GM18907 (cell line): ENCODE results near the gene MAP3K21.

Experiments used
- ATAC-seq: cut with Tn5 transposase; IDR thresholded peaks from one replicate; pipeline ENCODE4 v1.9.1; 2021; ENCODE audit warnings: mild to moderate bottlenecking, moderate library complexity; ENCODE audit not compliant: unreplicated experiment

The MAP3K21 gene

DNA sequence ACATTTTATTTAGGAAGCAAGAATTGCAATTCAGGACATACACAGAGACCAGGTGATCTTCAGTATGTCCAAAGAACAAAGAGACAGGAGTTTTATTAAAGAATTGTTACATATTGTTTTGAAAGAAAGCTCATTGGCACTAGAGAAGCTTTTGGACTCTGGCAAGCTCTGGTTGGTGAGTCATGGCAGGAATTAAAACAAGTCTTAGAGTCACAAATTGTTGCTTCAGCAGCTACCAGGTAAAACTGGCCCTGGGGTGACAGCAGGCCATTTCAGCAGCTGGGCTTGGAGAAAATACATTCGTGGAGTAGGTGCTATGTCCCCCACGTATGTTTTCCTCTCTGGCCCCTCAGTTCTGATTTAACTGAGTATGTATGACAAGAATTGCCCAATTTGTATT lies 58.8 kb downstream of the MAP3K21 start:
- no peak for ATAC-seq

DNA sequence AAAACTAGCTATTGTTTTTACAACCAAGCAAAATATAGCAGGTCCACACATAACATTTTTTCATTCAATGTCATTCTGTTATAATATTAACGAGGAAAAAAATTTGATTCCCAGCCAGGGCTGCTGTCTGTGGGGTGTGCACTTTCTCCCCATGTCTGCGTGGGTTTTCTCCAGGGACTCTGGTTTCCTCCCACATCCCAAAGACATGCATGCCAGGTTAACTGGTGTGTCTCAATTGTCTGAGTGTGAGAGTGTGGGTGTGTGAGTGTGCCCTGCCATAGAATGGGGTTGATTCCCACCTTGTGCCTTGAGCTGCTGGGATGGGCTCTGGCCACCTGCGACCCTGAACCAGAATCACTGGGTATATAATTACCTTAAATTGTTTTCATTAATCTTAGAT lies 60.1 kb downstream of the MAP3K21 start:
- no peak for ATAC-seq

GRCh38 chr1:233389169-233389568 lies 61.6 kb downstream of the MAP3K21 start:
- ATAC-seq = no peak

DNA sequence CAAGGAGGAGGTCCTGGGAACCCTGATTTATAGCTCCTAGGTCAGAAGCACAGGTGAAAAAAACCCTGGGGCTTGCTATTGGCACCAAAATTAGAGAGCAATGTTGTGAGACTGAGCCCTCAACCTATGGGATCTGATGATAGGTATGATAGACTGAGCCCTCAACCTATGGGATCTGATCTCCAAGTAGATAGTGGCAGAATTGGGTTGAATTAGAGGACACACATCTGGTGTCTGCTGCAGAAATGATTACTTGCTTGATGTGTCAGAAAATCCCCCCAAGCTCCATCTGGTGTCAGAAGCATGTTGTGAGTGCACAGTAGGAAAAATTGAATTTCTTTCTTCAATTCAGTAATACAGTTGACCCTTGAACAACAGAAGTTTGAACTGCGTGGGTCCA lies 62.4 kb downstream of the MAP3K21 start:
- no peak for ATAC-seq

DNA sequence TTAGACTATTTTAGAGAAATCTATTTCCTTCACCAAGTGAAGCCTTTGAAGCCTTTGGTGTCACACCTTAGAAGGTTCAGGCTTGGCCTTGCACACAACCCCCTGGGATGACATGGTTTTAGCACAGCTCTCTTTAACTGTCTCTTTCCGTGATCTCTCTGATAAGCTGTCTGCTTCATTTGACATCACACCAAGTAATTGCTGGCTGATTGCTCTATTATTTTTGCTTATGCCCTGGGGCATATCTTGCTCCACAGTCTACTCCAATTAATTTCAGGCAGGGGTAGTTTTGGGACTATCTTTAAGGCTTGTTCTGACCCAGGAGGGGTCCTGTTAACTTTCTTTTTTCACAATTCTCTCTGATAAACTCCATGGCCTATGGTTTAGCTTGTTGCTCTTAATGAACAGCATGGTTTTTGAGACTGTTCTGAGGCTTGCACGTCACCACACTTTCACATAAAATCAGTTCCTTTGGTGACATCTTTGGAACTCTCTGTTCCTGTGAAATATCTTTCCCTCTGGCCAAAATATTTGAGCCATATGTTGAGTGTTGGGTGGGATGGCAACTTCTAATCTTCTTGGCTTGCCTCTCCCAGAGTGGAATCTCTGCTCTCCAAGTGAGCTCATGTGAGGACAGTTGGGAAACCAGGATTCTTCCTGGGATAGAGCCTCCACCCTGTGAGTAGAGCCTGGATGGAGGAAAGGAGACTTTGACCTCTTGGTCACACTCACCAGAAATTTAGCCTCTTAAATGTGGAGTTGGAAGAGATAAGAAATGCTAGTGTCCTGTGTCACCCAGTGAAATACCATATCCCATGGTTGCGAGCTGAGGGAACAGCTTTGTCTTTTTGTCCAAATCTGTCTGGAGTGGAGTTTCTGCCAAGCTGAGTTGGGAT lies 63.6 kb downstream of the MAP3K21 start:
- no peak for ATAC-seq

DNA sequence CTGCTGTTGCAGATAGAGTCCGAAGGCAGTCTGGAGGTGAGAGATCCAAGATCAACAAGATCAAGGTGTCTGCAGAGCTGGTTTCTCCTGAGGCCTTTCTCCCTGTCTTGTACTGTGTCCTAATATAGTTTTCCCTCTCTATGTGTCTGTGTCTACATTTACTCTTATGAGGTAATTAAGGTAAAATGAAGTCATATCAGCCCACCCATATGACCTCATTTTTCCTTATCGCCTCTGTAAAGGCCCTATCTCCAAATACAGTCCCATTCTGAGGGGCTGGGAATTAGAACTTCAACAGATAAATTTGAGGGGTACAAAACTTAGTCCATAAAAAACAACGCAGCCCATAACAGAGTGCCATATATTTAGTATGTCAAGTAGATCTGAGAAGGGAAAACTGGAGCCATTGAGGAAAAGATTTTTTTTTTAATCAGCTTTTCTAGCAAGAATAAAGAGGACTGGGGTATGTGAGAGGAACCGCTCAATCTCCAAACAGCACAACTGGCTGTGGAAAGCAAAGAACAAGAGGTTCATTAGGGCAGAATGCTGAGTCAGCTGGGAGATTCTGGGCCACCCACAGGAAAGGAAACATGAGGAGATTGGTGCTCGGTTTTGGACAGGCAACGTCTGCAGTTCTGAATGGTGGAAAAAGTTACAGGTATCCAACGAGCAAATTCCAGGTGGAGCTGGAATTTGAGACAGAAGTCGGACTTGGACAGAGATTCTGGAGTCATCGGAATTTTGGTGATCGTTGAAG lies 65.7 kb downstream of the MAP3K21 start:
- no peak for ATAC-seq

GRCh38 chr1:233393926-233394680 lies 66.6 kb downstream of the MAP3K21 start:
- no peak for ATAC-seq

GRCh38 chr1:233394860-233395717 lies 67.6 kb downstream of the MAP3K21 start:
- ATAC-seq = peak; percentile 63

- no peak for ATAC-seq
Observed at GRCh38 chr1:233395863-233396646, 68.5 kb downstream of the MAP3K21 start.

- no peak for ATAC-seq
Observed at GRCh38 chr1:233406339-233406960, 78.9 kb downstream of the MAP3K21 start.

GRCh38 chr1:233406994-233407631 lies 79.6 kb downstream of the MAP3K21 start:
- ATAC-seq = no peak

- no peak for ATAC-seq
Observed at GRCh38 chr1:233409540-233409939, 82.0 kb downstream of the MAP3K21 start.

DNA sequence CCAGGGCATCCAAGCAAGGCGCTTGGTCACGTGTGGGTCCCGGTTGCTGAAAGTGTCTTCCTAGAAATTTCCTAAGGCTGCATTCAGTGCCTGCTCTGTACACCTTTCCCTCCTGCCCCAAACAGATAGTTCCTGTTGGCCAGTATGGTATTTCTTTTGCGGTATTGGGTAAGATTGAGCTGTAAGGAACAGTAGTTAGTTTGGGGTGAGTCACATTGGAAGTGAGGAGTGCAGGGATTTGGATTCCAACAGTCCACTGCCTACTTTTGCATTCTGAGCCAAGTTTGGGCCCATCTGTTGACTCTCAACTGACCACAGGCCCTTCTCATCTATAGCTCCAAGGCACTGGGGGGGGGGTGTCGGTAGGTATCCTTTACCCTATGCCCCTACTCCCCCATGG lies 83.4 kb downstream of the MAP3K21 start:
- ATAC-seq = no peak

DNA sequence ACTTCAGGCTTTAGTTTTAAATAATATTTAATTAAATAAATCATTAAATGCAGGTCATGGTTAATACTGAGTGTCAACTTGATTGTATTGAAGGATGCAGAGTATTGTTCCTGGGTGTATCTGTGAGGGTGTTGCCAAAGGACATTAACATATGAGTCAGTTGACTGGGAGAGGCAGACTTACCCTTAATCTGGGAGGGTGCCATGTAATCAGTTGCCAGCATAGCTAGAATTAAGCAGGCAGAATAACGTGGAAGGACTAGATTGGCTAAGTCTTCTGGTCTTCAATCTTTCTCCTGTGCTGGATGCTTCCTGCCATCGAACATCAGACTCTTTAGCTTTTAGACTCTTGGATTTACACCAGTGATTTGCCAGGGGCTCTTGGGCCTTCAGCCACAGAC lies 85.3 kb downstream of the MAP3K21 start:
- no peak for ATAC-seq

GRCh38 chr1:233421293-233421692 lies 93.8 kb downstream of the MAP3K21 start:
- no peak for ATAC-seq

DNA sequence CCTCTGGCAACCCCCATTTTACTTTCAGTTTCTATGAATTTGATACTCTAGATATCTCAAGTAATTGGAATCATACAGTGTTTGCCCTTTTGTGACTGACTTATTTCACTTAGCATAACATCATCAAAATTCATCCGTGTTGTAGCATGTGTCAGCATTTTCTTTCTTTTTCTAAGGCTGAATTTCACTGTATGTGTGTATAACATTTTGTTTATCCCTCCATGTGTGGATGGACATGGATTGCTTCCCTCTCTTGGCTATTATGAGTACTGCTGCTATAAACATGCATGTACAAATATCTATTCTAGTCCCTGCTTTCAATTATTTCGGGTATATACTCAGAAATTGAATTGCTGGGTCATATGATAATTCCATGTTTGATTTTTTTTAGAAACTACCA lies 97.3 kb downstream of the MAP3K21 start:
- no peak for ATAC-seq

- ATAC-seq = no peak
Observed at GRCh38 chr1:233427907-233428306, 100.4 kb downstream of the MAP3K21 start.

- ATAC-seq = no peak
Observed at GRCh38 chr1:233431753-233432403, 104.4 kb downstream of the MAP3K21 start.
